ENCODE data around the gene NTF4. TPM values are rescaled to one million over a fixed set of nuclear protein-coding genes. Genes with fewer than 3 reads are reported as not detected.

Gene NTF4
- total and polyA plus RNA-seq, 2 of the 13 experiments (the other 11 are each of a cell fraction or from before 2014, with no cell fraction given) = not detected

DNA sequence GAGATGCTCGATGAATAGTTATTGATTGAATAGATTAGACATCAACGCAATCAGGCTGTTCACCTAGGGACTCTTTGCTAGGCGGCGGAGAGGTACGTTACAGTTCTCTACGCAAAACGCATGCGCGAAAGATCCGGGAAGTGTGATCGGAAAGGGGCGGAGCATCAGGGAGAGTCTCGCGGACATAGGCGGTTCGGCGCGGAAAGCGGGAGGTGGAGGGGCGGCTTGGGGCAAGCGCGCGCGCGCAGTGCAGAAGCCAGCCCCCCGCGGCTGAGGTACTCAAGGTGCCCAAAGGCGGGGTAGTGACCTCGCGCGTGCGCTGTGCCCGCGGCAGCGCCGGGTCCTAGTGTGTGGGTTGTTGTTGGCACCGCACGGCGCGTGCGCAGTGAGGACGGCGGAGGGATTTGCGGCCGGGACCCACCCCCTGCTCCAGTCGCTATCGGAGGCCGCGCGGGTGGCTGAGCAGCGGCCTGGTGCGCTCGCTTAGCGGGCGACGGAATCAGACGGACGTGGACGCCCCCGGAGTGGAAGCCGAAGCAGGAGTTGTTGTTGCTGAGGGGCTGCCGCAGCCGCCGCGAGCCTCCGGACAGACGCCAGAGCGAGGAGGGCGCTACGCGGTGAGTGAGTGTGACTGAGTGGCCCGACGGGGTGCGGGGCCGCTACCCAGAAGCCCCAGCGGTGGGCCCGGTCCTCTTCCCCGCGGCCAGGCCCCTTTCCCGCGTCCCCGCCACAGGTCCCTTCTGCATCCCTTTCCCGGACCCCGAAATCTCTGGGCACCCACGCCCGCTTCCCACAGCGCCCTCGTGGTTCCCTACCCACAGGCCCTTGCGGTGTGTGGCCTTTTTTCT is 20.6 kb upstream of the NTF4 start, which contains the start of gene SNRNP70 (continued):
- no peak for TF ChIP-seq ZNF382 (CRISPR knock-in tag; IDR thresholded peaks at IDR 0.05; ENCODE audit: borderline replicate concordance)
- TF ChIP-seq CEBPG (CRISPR knock-in tag; IDR thresholded peaks at IDR 0.05) = peak; percentile 47
- peak; percentile 81 for TF ChIP-seq RXRA (CRISPR knock-in tag; IDR thresholded peaks at IDR 0.05)
- no peak for TF ChIP-seq KDM1A (CRISPR knock-in tag; IDR thresholded peaks at IDR 0.05)
- no peak for TF ChIP-seq ZNF720 (CRISPR knock-in tag; IDR thresholded peaks at IDR 0.05)
- peak; percentile 86; the same call in 1 of the 2 replicates for TF ChIP-seq ARNT2 (CRISPR knock-in tag; IDR thresholded peaks at IDR 0.05; ENCODE audit: low read depth)
- TF ChIP-seq GATAD1 (CRISPR knock-in tag; IDR thresholded peaks at IDR 0.05) = peak; percentile 88
- peak; percentile 77 for TF ChIP-seq SALL1 (CRISPR knock-in tag; IDR thresholded peaks at IDR 0.05)
- TF ChIP-seq MAFK (conservative IDR thresholded peaks at IDR 0.05 in 1 of 2, IDR thresholded peaks at IDR 0.05 in 1 of 2; ENCODE audit: low read length in 2 of 2) = no peak
- TF ChIP-seq RBAK (CRISPR knock-in tag; IDR thresholded peaks at IDR 0.05) = no peak
- TF ChIP-seq FOXM1 (CRISPR knock-in tag; IDR thresholded peaks at IDR 0.05) = no peak
- peak; percentile 24 for TF ChIP-seq MED8 (CRISPR knock-in tag; IDR thresholded peaks at IDR 0.05; ENCODE audit: insufficient replicate concordance)
- TF ChIP-seq, protein P1, sequence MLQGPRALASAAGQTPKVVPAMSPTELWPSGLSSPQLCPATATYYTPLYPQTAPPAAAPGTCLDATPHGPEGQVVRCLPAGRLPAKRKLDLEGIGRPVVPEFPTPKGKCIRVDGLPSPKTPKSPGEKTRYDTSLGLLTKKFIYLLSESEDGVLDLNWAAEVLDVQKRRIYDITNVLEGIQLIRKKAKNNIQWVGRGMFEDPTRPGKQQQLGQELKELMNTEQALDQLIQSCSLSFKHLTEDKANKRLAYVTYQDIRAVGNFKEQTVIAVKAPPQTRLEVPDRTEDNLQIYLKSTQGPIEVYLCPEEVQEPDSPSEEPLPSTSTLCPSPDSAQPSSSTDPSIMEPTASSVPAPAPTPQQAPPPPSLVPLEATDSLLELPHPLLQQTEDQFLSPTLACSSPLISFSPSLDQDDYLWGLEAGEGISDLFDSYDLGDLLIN (CRISPR knock-in tag; IDR thresholded peaks at IDR 0.05; ENCODE audit: borderline replicate concordance) = no peak
- TF ChIP-seq EZH2 (conservative IDR thresholded peaks at IDR 0.05; ENCODE audit: low read depth, low read length) = no peak
- TF ChIP-seq ZNF670 (CRISPR knock-in tag; IDR thresholded peaks at IDR 0.05; ENCODE audit: borderline replicate concordance) = peak; percentile 88; the same call in 1 of the 2 replicates
- TF ChIP-seq, protein P2, sequence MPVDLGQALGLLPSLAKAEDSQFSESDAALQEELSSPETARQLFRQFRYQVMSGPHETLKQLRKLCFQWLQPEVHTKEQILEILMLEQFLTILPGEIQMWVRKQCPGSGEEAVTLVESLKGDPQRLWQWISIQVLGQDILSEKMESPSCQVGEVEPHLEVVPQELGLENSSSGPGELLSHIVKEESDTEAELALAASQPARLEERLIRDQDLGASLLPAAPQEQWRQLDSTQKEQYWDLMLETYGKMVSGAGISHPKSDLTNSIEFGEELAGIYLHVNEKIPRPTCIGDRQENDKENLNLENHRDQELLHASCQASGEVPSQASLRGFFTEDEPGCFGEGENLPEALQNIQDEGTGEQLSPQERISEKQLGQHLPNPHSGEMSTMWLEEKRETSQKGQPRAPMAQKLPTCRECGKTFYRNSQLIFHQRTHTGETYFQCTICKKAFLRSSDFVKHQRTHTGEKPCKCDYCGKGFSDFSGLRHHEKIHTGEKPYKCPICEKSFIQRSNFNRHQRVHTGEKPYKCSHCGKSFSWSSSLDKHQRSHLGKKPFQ (CRISPR knock-in tag; IDR thresholded peaks at IDR 0.05; ENCODE audit: insufficient replicate concordance) = peak; percentile 82
- no peak; the same call in 1 of the 2 replicates for TF ChIP-seq POGZ (CRISPR knock-in tag; IDR thresholded peaks at IDR 0.05)
- TF ChIP-seq SIN3B (IDR thresholded peaks at IDR 0.05; ENCODE audit: low read length) = no peak
- peak; percentile 86; the same call in 1 of the 2 replicates for TF ChIP-seq ZNF737 (CRISPR knock-in tag; IDR thresholded peaks at IDR 0.05; ENCODE audit: borderline replicate concordance)
- TF ChIP-seq, protein P3, sequence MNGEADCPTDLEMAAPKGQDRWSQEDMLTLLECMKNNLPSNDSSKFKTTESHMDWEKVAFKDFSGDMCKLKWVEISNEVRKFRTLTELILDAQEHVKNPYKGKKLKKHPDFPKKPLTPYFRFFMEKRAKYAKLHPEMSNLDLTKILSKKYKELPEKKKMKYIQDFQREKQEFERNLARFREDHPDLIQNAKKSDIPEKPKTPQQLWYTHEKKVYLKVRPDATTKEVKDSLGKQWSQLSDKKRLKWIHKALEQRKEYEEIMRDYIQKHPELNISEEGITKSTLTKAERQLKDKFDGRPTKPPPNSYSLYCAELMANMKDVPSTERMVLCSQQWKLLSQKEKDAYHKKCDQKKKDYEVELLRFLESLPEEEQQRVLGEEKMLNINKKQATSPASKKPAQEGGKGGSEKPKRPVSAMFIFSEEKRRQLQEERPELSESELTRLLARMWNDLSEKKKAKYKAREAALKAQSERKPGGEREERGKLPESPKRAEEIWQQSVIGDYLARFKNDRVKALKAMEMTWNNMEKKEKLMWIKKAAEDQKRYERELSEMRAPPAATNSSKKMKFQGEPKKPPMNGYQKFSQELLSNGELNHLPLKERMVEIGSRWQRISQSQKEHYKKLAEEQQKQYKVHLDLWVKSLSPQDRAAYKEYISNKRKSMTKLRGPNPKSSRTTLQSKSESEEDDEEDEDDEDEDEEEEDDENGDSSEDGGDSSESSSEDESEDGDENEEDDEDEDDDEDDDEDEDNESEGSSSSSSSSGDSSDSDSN (CRISPR knock-in tag; IDR thresholded peaks at IDR 0.05) = peak; percentile 76
- TF ChIP-seq TP53 (CRISPR knock-in tag; conservative IDR thresholded peaks at IDR 0.05) = 0 out of 2 replicates have a peak, but pooled peaks have one; percentile 61
- peak; percentile 8; the same call in 1 of the 2 replicates for TF ChIP-seq GLI4 (CRISPR knock-in tag; IDR thresholded peaks at IDR 0.05; ENCODE audit: borderline replicate concordance)
- peak; percentile 97 for TF ChIP-seq KAT8 (CRISPR knock-in tag; IDR thresholded peaks at IDR 0.05)
- TF ChIP-seq HNF4G (IDR thresholded peaks at IDR 0.05; ENCODE audit: borderline replicate concordance, low read depth, low read length) = no peak
- TF ChIP-seq HNF4G (CRISPR knock-in tag; IDR thresholded peaks at IDR 0.05; ENCODE audit: borderline replicate concordance, low read depth) = no peak; the same call in 1 of the 2 replicates
- peak; percentile 21; the same call in 1 of the 2 replicates for TF ChIP-seq RARA (CRISPR knock-in tag; IDR thresholded peaks at IDR 0.05)
- TF ChIP-seq PITX1 (CRISPR knock-in tag; IDR thresholded peaks at IDR 0.05) = peak; percentile 61

Measured in HepG2 (cell line).